GM12891 (cell line): ENCODE measurements around the gene LIPN.

Experiments
- PAX5 ChIP-seq: IDR thresholded peaks from 2 replicates; pipeline ENCODE4 v1.6.1; 2011; ENCODE audit warnings: low read length, moderate library complexity, mild to moderate bottlenecking; ENCODE audit not compliant: insufficient read depth, severe bottlenecking
- POLR2A ChIP-seq: IDR thresholded peaks from 2 replicates; pipeline ENCODE4 v1.6.1; 2011; ENCODE audit warnings: low read depth, low read length, control low read depth
- POLR2AphosphoS5 ChIP-seq: IDR thresholded peaks from 2 replicates; pipeline ENCODE4 v1.6.1; 2011; ENCODE audit warnings: low read depth, low read length, control low read depth
- TAF1 ChIP-seq: IDR thresholded peaks from 2 replicates; pipeline ENCODE4 v1.6.1; 2011; ENCODE audit warnings: low read depth, low read length, control low read depth

- TF ChIP-seq POLR2A (no peak), POLR2AphosphoS5 (no peak), TAF1 (no peak), PAX5 (no peak)
These were observed 29.1 kb downstream of the LIPN start for GRCh38 chr10:88788924-88789323.
